GM18505 (cell line): ENCODE data around the gene RHOBTB3.
"Not testable (repeated sequence)": the region's sequence is repeated elsewhere in the genome, so short reads cannot be mapped to it uniquely, and the experiment has no call there.

ENCODE experiments used
- ATAC-seq: cut with Tn5 transposase; IDR thresholded peaks from one replicate; pipeline ENCODE4 v1.9.1; 2021; ENCODE audit not compliant: unreplicated experiment
- POLR2A ChIP-seq: IDR thresholded peaks from 4 replicates; pipeline ENCODE4 v1.6.1; 2011; ENCODE audit warnings: borderline replicate concordance; ENCODE audit not compliant: insufficient read depth, insufficient read length; ENCODE audit errors: extremely low read depth

RHOBTB3 gene

GRCh38 chr5:95823738-95824609 lies 92.8 kb downstream of the RHOBTB3 start:
- TF ChIP-seq POLR2A, result peak; percentile 61
- peak; percentile 38 for ATAC-seq

GRCh38 chr5:95824747-95825146 lies 93.6 kb downstream of the RHOBTB3 start:
- ATAC-seq, result no peak
- no peak for TF ChIP-seq POLR2A

GRCh38 chr5:95825495-95825894 lies 94.4 kb downstream of the RHOBTB3 start:
- ATAC-seq, result no peak
- TF ChIP-seq POLR2A, result no peak

- ATAC-seq, result no peak
- TF ChIP-seq POLR2A, result no peak
Observed at GRCh38 chr5:95826949-95827891, 96.1 kb downstream of the RHOBTB3 start.

GRCh38 chr5:95827892-95828246 lies 96.7 kb downstream of the RHOBTB3 start:
- no peak for TF ChIP-seq POLR2A
- ATAC-seq, result no peak

GRCh38 chr5:95830226-95830625 lies 99.1 kb downstream of the RHOBTB3 start:
- no peak for ATAC-seq

GRCh38 chr5:95832664-95833063 lies 101.5 kb downstream of the RHOBTB3 start:
- ATAC-seq, result no peak
- no peak for TF ChIP-seq POLR2A

More at GRCh38 chr5:95830226-95830625, 99.1 kb downstream of the RHOBTB3 start:
- TF ChIP-seq POLR2A, result no peak

GRCh38 chr5:95835682-95836385 lies 104.7 kb downstream of the RHOBTB3 start:
- no peak for ATAC-seq
- peak; percentile 22 for TF ChIP-seq POLR2A

GRCh38 chr5:95836544-95836943 lies 105.4 kb downstream of the RHOBTB3 start:
- TF ChIP-seq POLR2A, result no peak
- no peak for ATAC-seq

- ATAC-seq, result not testable (repeated sequence)
Observed at GRCh38 chr5:95836971-95837370, 105.8 kb downstream of the RHOBTB3 start.

- ATAC-seq, result no peak
- no peak for TF ChIP-seq POLR2A
Observed at GRCh38 chr5:95837492-95837891, 106.4 kb downstream of the RHOBTB3 start.

- ATAC-seq, result no peak
- TF ChIP-seq POLR2A, result no peak
Observed at GRCh38 chr5:95838001-95838520, 106.9 kb downstream of the RHOBTB3 start.

- no peak for ATAC-seq
- TF ChIP-seq POLR2A, result no peak
Observed at GRCh38 chr5:95838556-95838955, 107.4 kb downstream of the RHOBTB3 start.
